GM21619 (cell line): Measurements from ENCODE around the gene SRL.

Experiments
- ATAC-seq: cut with Tn5 transposase; IDR thresholded peaks from one replicate; pipeline ENCODE4 v1.9.1; 2021; ENCODE audit not compliant: unreplicated experiment

The SRL gene

GRCh38 chr16:4241928-4242283 is at the start of gene SRL:
Gene SRL, minus strand, starts transcription at chr16:4242080. Its CDS starts 13 bp downstream, at chr16:4242067.
- no peak for ATAC-seq

DNA sequence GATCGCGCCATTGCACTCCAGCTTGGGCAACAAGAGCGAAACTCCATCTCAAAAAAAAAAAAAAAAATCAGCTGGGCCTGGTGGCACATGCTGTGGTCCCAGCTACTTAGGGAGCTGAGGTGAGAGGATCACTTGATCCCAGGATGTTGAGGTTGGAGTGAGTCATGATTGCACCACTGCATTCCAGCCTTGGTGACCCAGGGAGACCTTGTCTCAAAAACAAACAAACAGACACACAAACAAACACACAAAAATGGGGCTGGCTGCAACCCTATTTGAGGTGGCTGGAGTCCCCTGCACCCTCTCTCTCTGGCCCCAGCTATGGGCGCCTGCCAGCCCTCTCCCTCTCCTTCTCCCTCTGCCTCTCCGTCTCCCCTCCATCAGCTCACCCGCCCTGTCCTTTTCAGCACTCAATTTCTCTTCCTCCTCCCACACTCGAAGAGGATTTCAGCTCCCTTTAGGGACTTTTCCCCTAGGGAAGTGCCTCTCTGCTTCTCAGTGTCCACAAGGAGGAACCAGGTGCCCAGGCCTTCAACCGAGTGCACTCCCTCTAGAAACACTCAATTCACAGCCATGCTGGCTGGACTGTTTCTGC is 48.5 kb upstream of the SRL start:
- no peak for ATAC-seq

GRCh38 chr16:4288148-4288921 is 46.5 kb upstream of the SRL start:
- peak; percentile 69 for ATAC-seq

GRCh38 chr16:4285167-4285566 is 43.3 kb upstream of the SRL start:
- no peak for ATAC-seq

- no peak for ATAC-seq
Measured at GRCh38 chr16:4283939-4284338, 42.1 kb upstream of the SRL start.

DNA sequence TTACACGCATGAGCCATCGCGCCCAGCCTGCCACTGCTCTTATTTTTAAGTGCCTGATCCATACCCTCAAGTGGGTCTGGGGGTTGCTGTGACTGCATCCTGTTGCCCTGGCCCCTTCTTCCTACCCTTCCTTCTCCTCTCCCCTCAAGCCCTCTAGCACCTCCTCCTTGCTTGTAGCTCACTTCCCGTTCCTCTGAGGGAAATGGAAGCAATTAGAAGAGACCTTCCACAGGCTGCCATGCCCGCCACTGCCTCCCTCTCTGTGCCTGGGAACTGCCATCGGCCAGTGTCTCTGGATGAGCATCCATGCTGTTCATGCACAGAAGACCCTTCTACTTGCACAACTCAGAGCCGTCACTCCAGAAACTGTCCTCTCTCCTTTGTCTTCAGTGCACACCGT is 41.6 kb upstream of the SRL start:
- ATAC-seq: no peak

DNA sequence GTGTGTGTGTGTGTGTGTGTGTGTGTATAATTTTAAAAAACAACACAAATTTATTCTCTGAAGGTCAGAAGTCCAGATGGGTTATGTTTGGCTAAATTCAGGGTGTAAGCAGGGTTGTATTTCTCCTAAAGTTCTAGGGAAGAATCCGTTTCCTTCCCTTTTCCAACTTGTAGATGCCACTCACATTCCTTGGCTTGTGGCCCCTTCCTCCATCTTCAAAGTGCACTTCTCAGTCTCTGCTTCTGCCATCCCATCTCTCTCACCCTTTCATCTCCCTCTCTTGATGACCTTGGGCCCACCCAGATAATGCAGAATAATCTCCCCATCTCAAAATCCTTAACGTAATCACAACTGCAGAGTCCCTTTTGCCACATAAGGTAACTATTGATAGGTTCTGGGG is 38.7 kb upstream of the SRL start:
- ATAC-seq: no peak

GRCh38 chr16:4277987-4278513 is 36.2 kb upstream of the SRL start:
- no peak for ATAC-seq

DNA sequence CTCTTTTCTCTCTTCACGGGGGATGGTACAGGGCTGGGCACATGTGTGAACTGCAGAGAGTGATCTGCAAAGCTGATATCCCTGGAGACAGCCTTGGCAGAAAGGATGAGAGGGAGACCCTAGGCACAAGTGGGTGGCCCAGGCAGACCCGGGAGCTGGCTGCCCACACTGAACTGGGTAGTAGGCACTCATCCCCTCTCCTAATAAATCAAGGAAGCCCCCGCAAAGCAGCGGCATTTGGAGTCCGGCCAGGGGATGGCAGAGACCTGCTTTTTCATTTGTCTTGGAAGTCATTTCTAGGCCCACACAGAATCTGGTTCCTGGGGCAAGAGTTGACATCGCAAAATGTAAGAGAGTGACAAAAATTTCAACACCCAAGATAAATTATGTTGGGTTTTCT is 34.0 kb upstream of the SRL start:
- ATAC-seq: no peak

- ATAC-seq: no peak
Measured at GRCh38 chr16:4273858-4274311, 32.0 kb upstream of the SRL start.

GRCh38 chr16:4272114-4272956 is 30.5 kb upstream of the SRL start:
- ATAC-seq: no peak

- peak; percentile 59 for ATAC-seq
Measured at GRCh38 chr16:4271176-4272113, 29.6 kb upstream of the SRL start.

DNA sequence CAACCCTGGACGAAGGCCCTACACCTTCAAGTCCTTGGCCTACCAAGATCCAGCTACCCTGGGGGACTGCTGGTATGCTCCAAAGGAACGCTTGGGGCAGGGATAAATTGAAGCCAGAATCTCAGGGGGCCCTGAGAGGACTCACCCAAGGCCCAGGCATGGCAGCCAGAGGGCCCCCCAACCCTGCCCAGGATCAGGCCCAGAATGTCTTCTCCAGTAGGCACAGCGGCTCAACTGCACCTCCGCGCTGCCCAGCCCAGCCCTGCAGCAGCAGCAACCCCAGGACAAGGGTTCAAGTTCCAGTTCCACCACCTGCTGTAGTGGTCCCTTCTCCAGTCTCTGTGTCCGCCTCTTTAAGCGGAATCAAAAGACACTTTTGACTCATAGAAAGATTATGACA is 28.7 kb upstream of the SRL start:
- no peak for ATAC-seq

DNA sequence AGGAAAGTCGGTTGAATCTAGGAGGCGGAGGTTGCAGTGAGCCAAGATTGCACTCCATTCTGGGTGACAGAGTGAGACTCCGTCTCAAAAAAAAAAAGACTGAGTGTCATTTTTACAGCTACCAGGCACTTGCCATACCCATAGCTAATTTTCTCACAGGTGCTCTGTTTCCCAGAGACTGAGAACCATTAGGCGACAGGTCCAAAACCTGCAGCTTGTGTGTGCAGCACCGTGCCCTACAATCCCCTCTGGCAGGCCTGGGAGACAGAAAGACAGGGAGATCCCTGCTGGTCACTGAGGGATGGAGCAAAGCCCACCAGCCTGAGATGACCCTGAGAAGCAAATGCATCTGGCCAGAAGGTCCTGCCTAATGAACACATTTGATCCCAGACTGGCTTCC is 28.2 kb upstream of the SRL start:
- ATAC-seq: no peak

DNA sequence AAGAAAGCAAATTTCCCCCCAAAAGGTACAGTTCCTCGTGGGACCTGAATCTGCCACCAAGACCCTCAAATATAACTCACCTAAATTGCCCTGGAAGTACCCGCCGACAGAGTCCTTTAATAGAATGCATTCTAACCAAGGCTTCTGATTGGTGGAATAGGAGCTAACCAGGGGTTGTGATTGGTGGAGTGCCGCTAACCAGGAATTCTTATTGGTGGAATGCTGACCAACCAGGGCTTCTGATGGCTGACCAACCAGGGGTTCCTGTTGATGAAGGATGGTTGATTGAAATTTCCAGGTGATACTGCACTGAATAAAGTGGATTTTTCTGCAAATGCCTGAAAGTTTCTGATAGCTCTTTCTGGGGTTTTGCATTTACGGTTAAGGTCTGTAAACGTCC is 24.5 kb upstream of the SRL start:
- no peak for ATAC-seq

GRCh38 chr16:4265676-4266075 is 23.8 kb upstream of the SRL start:
- ATAC-seq: no peak

- no peak for ATAC-seq
Measured at GRCh38 chr16:4264546-4264945, 22.7 kb upstream of the SRL start.

GRCh38 chr16:4263504-4264436 is 21.9 kb upstream of the SRL start:
- no peak for ATAC-seq

DNA sequence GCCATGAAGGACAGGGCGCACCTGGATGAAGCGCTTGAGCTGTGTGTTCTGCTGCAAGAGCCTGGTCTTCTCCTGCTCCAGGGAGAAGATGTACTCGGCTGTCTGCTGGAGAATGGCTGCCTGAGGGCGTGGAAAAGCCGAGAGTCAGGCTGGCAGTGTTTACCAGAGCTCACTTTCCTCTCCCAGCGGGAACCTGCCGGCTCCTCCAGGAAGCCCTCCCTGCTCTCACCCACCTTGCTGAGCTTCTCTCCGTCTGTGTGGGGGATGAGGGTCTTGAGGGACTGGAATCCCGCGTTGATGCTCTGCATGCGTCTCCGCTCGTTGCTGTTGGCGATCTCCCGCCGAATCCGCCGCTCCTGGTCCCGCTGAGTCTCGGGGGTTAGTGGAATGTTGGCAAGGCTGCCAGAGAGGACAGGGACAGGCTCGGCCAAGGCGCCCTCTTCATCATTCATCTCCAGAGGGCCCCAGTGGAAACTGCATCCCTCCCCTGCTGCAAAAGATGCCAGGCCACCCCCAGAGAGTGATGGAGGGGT is 20.5 kb upstream of the SRL start:
- ATAC-seq: no peak
